HTERT RPE-1 (cell line): ENCODE results near the gene PHF13.
"Not testable (repeated sequence)": the region's sequence is repeated elsewhere in the genome, so short reads cannot be mapped to it uniquely, and the experiment has no call there.

Source experiments
- in situ Hi-C: fragments of 300-500 bp; cut with MboI; formaldehyde crosslinking; loops from 4 replicates; pipeline ENCODE4 v1.14.3; 2020; ENCODE audit warnings: low sequenced_read_pairs

The PHF13 gene

DNA sequence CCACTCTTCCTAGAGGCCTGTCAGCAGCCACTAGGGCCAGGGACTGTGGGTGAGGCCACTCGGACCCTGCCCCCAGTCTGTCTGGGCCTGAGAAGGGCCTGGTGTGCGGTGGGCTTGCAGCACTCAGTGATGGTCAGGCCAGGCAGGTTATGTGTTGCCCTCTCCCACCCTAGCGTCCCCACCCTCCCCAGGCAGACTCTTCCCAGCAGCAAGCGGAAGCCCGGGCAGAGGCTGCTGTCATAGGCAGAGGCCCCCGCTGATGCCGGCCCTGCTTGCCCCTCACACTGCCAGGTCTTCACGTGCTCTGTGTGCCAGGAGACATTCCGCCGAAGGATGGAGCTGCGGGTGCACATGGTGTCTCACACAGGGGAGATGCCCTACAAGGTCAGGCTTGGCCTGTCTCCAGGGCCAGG lies 27.1 kb upstream of the PHF13 start:
- in situ Hi-C loops, result no loop called here

DNA sequence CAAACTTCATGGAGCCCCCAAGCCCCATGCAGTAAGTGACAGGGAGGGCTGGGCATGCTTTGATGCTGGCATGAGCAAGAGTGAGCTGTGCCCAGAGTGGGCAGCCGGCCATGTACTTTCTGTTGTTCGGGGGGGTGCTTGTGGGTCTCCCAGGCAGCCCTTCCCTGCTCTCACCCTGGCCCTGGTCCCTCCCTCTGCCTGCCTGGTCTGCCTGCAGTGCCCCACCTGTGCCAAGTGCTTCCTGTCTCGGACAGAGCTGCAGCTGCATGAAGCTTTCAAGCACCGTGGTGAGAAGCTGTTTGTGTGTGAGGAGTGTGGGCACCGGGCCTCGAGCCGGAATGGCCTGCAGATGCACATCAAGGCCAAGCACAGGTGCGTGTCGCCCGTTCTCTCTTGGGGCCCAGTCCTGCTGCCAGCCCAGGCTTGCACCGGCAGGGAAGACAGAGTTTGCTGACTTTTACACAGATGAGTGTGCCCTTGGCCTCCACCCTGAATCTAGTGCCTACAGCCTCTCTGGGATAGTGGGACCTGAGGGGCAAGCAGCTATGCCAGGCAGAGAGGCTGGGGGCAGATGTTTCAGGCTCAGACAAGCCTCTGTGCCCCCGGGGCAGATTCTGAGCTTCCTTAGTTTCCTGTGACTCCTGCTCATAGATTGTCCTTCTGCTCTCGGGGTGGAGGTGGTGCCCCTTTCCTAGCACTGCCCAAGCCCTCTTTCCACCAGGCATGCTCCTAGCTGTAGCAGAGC lies 26.1 kb upstream of the PHF13 start:
- in situ Hi-C loops, result no loop called here

DNA sequence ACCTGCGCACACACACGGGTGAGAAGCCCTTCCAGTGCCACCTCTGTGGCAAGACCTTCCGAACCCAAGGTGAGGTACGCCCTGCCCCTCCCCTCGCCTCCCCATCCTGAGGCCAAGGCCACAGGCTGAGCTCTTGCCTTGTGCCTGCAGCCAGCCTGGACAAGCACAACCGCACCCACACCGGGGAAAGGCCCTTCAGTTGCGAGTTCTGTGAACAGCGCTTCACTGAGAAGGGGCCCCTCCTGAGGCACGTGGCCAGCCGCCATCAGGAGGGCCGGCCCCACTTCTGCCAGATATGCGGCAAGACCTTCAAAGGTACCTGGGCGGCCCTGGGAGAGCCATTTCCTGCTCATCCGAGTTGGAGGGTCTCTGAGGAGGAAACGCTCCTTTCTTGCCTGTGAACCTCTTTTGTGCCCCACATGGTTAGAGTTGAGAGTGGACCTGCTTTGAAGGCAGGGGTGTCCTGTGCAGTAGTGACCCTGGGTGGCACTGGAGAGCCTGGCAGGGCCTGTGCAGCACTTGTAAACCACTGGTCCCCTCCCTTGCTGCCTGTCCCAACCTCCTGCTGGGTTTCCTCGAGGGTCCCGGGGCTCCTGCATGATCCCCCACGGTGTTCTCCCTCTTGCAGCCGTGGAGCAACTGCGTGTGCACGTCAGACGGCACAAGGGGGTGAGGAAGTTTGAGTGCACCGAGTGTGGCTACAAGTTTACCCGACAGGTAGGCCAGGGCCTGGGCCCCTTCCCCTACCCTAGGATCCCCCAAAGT lies 25.2 kb upstream of the PHF13 start:
- in situ Hi-C loops, result no loop called here

DNA sequence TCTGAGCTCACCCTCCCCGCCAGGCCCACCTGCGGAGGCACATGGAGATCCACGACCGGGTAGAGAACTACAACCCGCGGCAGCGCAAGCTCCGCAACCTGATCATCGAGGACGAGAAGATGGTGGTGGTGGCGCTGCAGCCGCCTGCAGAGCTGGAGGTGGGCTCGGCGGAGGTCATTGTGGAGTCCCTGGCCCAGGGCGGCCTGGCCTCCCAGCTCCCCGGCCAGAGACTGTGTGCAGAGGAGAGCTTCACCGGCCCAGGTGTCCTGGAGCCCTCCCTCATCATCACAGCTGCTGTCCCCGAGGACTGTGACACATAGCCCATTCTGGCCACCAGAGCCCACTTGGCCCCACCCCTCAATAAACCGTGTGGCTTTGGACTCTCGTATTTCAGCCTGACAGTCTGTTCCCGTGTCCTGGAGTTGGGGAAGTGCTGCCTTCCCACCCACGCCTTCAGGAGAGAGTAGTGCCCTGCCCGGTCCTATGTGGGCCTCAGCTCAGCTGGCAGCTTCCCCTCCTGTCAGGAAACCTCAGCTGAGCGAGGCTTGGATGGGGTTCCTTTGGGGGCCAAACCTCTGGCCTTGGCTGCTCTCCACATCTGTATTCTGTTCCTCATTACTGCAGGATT lies 24.5 kb upstream of the PHF13 start:
- in situ Hi-C loops, result no loop called here

DNA sequence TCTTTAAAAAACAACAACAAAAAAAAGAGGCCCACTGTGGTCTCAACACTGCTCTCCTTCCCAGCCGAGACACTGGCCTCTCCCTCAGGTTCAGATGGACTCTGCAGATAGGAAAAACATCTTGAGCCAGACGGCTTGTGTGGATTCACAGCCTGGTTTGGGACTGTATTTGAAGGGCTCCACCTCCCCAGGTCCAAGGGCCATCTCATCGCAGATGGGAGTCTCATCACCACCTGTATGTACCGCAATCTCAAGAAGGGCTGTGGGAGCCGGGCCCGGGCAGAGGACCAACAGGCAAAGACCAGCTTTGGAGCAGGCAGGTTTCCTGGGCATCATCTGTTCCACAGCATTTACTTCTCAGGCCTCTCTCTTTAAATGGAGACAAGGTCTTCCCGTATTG lies 23.5 kb upstream of the PHF13 start:
- in situ Hi-C loops, result no loop called here

DNA sequence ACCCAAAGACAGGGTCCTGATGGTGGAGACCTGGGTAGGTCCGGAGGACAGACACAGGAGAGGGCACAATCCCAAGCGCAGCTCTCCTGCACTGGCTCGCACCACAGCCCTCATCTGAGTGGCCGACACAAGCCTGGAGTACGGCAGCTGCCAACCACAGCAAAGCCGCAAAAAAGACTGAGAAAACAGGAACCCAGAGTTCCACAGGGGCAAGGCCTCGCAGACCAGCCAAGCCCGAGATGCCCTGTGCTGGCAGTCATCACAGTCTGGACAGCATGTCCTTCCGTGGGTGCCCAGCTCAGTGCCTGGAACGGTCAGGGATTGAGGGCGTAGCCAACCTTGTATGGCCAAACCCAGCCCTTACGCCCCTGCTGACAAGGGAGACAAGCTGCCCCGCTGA lies 22.3 kb upstream of the PHF13 start:
- in situ Hi-C loops, result no loop called here

DNA sequence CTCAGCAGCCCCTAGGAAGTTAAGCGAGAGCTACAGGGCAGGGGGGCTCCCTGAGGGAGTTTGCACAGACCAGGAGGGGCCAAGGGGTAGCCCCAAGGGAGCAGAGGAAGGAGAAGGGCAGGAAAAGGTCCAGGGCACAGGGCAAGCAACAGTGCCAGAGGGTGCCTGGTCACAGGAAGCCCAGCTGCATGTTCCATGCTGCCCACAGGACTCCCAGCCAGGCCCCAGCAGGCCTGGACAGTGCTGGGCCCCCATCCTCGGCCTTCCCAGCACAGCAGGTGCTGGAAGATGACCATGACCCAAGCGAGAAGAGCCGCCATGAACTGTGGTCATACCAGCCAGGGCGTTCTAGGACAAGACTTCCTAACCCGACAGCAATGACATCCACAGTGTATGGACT lies 21.9 kb upstream of the PHF13 start:
- in situ Hi-C loops, result no loop called here

DNA sequence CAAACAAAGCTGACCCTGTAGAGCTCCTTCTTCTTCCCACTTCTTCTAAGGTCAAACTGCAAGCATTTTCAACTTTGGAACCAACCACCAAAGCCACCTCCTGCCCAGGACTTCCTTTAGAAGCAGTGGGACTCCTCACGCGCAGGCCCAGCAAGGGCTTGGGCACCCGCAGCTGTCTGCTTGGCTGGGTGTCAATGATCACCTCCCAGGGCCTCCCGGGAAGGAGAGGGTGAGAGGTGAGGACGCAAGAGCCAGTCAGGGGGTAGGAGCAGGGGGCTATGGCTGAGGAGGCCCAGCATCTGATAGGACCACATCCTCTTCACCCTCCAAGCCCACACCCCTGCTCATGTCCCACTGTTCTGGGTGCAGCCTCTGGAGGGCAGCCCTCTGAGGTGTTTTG lies 21.1 kb upstream of the PHF13 start:
- in situ Hi-C loops, result no loop called here

DNA sequence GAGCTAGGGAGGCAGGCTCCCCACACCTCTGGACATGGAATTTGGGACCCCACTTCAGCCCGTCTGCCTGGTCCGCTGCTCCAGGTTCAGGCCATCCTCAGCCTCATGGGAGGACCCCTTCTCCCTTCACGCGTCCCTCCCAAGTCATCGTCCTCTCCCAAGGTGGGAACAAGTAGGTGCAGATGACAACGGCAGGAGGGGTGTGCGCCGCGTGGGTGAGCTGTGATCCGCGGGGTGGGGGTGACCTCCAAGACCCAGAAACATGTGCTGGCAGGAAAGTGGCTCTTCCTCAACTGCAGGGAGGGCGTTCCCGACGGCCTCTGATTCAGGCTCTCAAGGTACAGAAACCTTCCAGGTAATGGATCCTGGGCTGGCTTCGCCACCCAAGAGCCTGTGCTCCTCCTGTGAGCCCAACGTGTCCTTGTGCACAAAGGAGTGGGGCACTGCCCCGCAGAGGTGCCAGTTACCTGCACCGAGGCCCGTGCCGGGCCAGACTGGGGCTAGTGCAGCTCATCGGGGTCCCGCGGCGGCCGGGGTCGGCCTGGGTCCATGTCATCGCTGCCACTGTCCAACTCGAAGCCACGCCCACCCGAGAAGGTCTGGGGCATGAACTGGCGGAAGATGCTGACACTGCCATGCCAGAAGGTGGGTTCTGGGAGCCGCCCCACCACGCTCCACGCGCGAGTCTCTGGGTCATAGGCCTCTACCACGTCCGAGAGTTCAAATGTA lies 20.5 kb upstream of the PHF13 start:
- in situ Hi-C loops, result no loop called here

DNA sequence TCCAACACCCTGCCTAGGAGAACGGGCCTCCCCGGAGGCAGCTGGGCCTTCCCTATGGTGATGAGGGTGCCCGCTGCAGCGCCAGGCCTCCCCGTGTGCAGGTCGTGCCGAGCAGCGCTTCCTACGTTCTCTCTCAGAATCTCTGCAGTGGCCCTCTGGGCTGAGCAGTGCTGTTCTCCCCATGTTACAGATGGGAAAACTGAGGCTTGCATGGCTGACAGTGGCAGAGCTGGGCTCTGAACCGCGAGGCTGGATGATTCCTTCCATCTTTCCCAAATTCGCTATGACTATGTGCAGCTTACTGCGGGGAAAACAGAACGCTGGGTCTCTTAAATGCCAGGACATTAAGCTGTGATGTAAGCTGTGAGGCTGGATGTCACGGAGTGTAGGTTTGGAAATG lies 19.7 kb upstream of the PHF13 start:
- in situ Hi-C loops, result no loop called here

DNA sequence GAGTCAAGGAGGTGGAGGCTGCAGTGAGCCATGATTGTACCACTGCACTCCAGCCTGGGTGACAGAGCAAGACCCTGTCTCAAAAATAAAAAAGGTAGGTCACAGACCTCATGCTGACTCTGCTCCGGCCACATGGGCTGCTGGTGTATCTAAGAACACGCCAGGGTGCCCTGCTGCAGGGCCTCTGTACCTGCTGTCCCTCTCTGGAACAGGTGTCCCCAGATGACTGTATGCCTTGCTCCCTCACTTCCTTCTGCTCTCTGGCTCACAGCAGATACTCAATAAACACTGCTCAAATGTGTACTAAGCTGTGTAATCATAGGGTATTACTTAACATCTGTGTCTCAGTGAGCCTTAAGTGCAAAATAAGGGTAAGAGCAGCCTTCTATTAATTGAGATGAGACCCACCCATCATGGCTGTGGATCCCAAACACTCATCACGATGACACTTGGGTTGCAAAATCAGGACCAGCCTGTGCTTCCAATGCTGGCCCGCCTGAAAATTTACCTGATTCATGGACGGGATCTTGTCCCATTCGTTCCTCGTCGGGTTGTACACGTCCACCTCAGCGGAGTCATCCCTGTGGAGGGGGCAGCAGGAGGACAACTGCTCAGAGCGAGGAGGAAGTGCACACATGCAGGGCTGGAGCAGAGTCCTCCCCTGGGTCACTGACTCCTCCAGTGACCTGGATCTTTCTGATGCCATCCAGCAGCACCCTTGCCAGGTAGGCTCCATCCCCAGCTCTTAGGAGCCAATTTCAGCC lies 18.4 kb upstream of the PHF13 start:
- in situ Hi-C loops, result no loop called here

DNA sequence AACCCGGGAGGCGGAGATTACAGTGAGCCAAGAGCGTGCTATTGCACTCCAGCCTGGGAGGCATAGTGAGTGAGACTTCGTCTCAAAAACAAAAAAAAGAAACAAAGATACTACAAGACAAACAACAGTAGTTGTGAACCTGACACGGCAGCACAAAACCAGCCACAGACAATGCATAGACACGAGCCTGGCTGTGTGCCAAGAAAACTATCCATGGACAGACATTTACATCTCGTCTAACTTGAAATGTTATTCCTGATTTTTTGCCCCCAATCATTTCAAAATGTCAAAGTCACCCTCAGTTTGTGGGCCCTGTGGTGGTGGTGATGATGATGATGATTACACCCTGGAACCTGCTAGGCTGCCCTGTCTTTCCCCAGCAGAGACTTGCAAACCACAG lies 17.2 kb upstream of the PHF13 start:
- in situ Hi-C loops, result no loop called here

DNA sequence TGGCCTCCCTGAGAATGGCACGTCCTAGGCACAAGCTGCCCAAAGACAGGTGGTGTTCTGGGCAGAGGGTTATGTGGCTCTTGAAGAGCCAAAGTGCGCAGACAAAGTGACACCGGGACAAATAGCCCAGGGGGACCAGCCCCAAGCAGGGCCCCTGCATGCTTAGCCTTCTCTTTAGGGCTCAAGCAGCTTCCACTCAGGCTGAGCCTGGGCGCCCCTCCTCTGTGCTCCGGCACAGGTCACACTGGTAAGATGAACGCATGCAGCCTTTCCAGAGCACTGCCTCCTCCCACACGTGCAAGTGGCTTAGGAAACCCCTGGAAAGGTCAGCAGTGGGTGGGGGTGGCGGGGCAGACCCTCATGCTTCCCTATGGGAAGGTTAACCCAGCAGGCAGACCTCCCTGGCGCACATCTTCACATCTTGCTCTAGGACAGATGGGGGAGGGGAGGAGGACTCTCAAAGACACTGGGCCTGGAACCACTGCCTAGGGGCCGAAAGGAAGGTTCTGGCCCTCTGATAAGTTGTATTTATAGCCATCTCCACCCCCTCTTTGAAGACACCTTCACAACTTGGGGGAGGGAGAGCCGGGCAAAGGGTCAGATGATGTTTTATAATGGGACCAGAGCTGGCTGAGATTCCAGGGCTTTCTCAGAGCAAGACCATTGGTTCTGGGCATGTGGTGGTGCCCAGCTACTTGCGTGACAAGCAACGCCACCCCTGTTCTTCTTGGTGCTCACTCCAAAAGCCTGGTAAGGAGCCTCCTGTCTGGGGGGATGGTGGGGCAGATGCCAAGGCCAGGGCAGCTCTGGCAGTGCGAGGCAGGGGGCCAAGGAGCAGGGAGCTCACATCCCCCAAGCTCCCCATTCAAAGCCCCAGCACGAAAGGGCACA lies 16.4 kb upstream of the PHF13 start:
- in situ Hi-C loops, result no loop called here

DNA sequence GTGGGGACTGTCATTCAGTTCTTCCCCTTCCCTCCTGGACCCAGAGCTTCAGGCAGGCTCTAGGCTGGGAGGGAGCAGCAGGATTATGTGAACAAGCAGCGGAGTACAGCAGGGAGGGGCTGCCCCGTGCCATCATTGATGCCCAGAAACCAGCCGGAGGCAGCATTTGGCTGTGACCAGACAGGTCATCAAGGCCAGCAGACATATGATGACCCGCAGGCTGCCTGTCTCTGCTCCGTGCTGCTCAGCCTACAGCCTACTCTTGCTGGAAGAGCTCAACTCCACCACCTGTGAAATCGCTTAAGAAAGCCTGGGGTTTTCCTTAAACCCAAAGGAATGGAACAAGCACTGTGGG lies 15.8 kb upstream of the PHF13 start:
- in situ Hi-C loops, result no loop called here

DNA sequence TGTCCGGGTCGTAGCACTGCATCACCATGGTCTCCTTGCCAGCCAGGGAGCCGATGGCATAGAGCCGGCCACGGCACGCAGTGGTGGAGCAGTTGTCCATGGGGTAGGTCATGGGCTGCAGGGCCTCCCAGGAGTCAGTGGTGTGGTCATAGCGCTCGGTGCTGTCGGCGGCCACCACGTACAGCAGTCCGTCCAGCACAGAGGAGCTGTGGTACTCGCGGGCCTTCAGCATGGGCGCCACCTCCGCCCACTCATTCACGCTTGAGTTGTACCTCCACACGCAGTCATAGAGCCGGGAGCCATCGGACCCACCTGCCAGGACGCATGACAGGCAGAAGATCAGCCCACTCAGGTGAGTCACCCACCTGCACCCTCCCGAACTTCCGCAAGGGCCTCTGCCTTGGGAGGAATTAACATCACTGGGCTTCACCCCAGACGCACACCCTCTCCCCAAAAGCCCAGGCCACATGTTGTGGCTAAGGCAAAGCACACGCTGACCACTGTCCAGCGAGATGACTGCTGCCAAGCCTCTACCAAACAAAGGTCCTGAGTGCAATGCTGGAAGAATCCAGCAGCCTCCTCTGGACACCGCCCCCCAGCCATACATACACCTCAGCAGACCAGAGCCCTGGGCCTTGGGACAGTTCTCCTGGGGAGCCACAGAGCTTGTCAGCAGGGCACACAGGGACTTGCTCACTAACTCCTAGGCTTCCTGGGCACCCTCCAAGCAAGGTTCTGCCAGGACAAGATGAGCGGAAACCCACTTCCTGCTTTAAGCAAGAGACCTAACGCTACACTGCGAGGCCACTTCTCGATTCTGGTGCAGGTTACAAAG lies 14.2 kb upstream of the PHF13 start:
- in situ Hi-C loops, result no loop called here

DNA sequence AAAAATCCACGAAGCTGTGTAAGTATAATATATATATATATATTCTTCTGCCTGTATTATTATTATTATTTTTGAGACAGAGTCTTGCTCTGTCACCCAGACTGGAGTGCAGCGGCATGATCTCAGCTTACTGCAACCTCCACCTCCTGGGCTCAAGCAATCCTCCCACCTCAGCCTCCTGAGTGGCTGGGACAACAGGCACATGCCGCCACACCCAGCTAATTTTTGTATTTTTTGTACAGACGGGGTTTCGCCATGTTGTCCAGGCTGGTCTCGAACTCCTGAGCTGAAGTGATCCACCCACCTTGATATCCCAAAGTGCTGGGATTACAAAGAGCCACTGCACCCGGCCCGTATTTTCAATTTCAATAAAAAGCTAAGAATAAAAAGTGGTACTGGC lies 13.5 kb upstream of the PHF13 start:
- in situ Hi-C loops, result not testable (repeated sequence)

DNA sequence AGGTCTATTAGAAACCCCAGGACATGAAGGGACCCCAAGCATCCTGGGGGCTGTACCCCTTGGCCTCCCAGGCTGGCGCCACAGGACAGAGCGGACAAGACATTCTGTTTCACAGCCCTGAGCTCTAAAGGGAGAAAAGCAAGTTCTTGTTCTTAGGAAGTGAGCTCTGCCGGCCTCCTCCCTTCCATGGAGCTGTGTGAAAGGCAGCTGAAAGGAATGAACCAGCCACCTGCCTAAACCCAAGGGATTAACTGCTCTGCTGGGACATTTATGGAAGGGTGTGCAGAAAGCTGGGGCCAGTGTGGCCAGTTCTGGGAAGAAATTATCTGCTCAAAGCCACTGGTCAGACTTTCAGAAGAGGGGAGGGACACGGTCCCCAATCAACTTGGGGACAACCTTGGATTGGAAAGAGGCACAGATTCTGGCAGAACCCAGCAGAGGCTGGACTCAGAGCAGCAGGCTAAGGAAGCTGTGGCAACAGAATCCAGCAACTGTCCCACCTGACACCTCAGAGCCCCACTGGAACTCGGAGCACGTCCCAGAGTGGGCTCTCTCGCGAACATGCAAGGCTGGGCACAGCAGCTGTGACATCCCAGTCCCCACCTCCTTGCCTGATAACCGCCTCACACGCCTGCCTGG lies 13.0 kb upstream of the PHF13 start:
- in situ Hi-C loops, result no loop called here
